DLD1 (cell line): ENCODE results near the gene ELL2.
"Not testable (repeated sequence)": the region's sequence is repeated elsewhere in the genome, so short reads cannot be mapped to it uniquely, and the experiment has no call there.

Experiments used
- in situ Hi-C: cut with HindIII; loops from 2 replicates; pipeline ENCODE4 v1.10.0; 2017; ENCODE audit warnings: low sequenced_read_pairs

The ELL2 gene

DNA sequence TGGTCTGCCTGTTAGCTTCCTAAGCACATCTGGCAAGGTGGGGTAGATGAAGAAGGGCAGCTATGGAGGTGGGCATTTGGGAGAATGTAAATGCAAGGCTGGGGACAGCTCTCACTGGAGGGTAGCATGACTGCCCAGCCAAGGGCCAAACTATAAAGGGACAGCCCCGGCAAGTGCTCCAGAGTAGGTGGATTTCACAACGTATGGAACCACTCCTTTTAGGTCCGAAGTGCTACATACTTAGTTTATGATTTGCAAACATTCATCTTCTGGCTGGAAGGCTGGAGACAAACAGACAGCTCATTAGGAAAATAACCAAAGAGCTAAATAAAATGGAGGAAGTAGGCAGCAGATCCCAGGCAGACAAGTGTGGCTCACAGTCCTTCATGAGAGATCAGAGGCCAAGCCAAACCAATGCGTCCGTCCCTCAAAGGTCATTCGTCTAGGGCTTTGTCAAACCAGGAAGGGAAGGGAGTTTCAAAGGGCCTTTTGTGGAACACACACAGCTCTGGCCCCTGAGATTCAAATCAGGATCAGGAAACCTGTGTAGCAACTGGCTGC, 96.6 kb downstream of the ELL2 start:
- in situ Hi-C loops, result loop anchor here (10.0 kb wide), 1 partner anchor 460 kb away; no protein-coding TSS in a partner anchor

DNA sequence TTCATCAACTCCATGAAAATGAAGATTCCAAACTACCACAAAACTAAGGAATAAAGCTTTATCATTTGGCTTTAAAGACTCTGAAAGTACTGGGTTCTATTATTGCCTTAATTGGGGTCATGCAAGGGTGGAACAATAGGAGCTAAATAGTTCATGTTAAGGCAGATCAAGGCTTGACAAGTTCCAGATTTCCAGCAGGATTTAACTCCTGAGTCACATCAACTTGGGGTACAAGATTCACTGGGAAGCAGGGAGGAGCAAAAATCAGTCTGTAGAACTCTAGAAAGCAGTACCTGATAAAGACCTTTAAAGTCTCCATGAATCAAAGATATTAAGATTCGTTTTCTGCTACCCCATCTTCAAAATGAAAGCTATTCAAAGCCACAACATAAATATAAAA, 97.2 kb downstream of the ELL2 start:
- in situ Hi-C loops, result loop anchor here (10.0 kb wide), 1 partner anchor 460 kb away; no protein-coding TSS in a partner anchor

DNA sequence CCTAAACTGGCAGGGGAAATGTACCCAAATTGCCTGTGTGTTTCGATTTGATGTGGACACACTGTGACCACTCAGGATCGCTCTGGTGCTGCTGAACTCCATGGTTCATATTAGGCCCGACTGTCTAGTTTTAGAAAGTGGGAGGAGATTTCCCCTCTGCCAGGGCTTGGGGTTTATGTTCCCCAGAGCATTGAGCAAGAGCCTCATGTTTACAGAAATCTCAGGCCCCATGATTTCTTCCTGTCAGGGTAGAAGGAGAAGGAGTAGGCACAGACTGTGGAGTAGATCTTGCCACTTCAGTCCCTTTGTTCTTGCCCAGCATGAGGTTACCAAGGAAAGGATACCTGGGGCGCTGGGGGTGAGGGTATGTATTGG, 98.3 kb downstream of the ELL2 start:
- in situ Hi-C loops, result loop anchor here (10.0 kb wide), 1 partner anchor 461 kb away; no protein-coding TSS in a partner anchor

DNA sequence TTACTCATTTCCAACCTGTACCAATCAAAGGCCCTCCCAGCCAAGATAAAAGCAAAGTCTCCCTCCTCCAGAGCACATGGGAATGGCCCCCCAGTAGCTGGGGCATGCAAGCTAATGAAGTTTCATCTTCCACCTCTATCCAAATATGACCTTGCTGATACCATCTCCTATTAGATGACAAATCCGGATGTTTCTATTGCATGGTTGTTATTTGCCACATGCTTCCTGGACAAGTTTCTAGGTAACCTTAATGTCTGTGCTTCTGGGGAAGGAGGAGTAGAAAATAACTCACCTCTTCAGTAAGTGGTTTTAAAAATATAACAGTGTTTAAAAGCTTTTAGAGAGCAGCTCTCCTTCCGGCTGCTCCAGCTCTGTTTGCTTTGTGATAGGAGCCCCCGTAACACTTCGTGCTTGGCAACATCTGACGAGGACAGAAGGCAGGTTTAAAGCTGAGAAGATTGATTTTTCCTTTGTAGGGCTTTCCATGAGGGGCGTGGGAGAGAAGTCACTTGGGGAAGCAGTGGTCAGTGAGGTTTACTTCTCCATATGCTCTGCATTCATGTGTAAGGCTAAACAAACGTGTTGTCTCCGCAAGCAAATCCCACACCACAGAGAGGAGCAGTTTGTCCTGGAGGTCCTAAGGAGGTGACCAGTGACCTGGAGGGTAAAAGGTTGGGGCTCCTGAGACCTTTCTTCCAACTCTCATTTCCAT, 98.8 kb downstream of the ELL2 start:
- in situ Hi-C loops, result loop anchor here (10.0 kb wide), 1 partner anchor 462 kb away; no protein-coding TSS in a partner anchor

DNA sequence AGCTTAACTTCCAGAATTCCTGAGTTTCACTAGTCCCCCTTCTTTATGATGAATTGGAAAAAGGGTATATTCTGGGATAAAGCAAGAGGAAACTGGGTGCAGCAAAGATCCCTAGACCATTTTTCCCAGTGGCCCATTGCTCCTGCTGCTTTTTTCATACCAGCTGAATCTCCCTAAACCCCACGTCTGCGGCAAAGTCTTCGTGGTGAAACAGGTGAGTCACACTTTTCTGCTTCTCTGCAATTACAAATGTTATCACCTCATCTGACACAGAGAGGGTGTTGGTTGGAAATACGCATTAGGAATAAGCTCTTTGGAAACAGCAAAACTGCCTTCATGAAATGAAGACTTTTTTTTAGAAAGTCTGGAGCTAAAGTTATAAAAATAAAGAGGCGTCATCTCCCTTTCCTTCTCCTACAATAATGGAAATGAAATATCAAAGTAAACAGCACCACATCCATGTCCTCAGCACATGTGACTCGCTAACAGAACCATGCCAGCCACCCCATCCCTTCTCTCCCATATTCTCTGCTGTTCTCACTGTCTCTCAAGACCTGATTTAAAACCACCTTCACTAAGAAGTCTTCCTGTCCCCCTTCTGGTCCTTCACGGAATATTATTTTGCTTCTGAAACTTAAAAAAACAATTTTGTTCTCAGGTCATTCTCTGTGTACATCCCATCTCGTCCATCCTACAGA, 99.6 kb downstream of the ELL2 start:
- in situ Hi-C loops, result loop anchor here (10.0 kb wide), 1 partner anchor 463 kb away; no protein-coding TSS in a partner anchor

DNA sequence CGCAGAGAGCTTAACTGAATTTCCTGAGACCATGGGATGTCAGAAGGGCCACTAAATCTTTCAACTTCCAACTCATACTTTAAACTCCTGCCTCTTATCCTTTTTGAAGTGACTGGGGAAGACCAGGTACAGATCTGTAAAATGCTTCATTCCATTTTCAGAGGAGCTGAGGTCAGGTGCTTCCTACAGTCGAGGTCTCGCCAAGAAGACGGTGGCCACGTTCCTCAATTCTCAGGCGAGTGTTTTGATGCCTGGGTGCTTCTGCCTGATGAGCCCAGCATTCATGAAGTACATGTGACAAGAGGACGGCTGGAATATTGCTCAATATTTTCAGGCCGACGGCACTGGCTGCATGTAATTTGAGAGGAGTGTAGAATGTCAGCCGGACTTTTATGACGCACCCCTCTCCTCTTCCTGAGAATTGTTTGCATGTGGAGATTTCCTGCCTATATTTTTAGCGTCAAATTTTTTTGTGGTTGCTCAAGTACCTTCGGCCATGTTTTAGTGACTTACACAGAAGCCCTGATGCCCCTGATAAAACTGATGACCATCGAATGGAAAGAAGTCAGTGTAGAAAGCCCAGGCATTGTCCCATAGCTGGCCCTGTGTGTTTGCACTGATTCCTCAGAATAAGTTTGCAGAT, 100.3 kb downstream of the ELL2 start:
- in situ Hi-C loops, result loop anchor here (10.0 kb wide), 1 partner anchor 463 kb away; no protein-coding TSS in a partner anchor

DNA sequence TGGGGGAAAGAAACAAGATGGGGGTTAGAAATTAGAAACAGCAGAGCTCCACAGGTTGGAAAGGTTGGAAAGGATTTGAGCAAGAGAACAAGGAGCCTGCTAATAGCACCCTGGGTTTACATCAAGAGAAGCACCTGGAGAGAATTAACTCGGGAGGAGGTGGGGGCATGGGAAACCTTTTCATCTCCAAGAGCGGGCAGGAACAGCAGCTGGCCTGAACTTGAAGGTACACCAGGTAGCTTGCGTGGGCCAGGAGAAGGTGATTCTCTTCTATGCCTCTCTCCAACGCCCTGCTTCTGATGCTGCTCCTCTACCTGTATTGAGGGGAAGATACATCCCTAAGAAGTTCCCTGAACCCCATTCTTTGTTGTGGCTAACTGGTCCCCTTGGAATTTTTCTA, 102.0 kb downstream of the ELL2 start:
- in situ Hi-C loops, result loop anchor here (10.0 kb wide), 1 partner anchor 465 kb away; no protein-coding TSS in a partner anchor

DNA sequence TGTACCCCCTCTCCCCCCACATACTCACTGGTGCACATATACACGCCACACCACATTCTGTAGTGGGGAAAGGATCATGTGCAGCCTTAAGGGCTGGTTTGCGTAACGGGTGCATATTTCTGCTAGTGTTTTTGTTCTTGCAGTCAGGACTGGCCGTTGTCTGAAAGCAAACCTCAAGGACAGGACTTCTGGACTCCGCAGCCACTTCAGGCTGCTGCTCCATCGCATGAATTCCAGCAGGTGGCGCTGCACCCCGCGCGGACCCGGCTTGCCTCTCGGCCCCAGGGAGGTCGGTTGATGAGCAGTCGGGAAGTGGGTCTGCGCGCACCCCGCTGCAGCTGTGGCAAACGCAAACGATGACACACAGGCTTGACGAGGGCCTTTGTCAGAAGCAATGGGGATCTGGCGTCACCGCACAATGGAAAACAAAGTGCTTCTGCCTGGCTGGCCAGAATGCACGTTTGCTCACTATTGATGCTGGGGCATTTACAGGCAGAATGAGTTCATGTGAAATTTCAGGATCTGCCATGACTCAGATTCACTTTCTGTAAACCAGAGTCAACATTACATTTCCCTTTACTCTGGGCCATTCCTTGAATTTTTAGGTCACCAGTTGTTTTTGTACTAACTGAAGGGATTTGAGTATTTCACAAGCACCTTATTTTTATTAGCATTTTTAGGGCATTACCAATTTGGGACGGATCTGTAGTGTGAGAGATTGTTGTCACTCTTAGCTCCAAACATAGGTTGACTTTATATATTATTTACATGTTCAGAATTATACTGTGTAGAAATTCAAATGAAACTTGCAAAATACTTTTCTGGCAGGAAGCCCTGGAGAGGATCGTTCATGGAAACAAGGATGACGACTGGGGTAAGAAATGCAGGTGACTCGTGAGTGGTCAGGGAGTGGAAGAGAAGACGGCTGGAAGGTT, 102.7 kb downstream of the ELL2 start:
- in situ Hi-C loops, result no loop called here

DNA sequence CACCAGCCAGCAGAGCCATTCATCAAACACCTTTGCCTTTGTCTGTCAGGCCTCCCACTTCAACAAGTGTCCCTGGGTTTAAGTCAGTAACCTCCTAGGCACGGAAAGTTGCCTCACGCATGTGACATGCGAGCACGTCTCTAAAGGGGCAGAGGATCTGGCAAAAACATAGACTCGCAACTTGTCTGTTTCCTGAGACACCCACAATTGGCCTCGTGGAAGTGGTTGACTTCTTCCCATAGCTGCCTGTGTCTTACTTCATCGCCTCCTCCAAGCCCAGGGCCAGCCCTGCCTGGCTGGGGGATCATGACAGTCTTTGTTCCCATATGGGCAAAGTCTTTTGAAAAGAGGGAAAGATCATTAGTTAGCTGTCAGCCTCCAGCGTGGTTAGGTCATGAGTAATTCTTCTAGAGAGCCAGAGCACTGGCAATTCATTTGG, 103.6 kb downstream of the ELL2 start:
- in situ Hi-C loops, result no loop called here

DNA sequence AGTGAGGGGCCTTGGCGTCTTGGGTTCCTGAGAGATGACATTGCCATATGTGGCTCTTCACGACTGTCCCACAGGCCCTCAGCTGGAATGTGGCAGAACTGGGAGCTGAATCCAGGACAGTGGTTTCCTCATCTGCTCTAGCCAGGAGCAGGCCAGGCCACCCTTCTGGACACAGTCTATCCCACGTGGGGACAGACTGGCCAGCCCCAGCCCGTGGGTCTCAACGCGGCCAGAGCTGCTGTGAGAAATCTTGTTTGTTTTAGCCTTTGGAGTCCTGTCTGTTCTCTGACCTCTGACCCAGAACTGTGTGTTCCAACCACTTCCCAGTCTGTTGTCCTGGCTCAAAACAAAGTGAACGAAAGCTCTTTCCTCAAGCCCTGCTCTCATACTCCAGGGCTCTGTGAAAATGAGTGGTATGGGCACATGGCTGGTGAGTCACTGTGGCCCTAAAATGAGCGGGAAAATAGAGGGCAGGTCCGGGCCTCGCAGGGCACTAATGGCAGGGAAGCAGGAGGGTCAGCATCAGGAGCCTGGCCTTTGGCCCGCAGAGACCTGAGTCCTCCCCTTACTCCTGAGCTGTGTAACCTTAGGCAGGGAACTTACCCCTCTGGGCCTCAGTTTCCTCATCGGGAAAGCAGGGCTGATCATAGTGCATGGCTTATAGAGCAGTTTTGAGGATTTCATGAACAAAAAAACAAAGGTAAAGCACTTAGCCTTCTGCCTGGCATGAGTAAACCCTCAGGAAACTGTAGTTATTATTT, 104.3 kb downstream of the ELL2 start:
- in situ Hi-C loops, result no loop called here

DNA sequence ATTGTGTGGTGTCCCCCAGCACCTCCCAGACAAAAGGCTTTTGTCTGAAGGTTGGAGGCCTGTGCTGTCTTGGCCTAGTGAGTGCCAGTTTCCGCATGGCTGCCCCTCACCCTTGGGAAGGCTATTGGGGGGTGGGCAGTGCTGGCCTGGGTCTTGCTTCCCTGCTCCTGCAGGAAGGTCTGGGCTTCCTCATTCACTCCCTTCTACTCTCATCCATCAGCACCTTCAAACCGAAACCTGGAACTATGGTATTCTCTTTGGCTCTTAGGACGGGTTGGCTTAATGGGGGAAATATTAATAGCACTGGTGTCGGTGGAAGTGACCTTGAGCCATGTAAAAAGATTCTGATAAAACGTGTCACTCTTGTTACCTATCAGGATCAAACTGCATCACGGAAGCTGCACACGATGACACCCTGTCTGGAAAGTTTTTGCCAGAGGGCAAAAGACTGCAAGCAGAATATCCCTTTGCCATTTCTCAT, 105.1 kb downstream of the ELL2 start:
- in situ Hi-C loops, result no loop called here

DNA sequence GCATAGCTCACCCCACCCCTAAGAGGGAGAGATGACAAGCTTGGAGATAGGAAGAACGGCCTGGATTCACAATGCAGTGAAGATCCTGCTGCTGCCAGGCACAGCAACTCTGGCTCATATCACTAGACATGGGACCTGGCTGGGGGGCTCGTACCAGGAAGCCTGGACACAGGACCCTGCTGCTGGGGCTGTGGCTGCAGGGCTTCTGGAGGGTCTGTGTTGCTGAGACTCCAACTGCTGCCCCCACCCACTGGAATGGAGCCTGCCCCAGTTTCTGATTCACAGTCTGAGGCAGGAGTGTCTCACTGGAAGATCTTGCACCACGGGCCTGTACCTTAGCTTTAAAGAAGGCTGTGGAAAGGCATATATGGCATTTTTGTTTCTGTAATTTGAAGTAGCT, 108.2 kb downstream of the ELL2 start:
- in situ Hi-C loops, result no loop called here

DNA sequence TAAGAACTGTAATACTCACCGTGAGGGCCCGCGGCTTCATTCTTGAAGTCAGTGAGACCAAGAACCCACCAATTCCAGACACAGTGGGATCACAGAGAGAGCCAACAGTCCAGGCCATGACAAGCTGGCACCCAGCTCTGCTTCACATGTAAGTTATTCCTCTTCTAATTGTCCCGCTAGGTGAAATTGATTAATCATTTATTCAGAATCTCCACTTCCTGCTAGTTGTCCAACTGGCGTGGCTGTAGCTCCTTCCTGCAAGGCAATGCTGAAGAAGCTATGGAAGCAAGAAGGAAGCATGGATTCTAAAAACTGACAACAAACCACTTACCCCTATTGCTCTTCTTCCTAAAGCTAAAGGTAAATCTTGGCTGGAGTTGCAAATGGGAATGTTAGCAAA, 109.1 kb downstream of the ELL2 start:
- in situ Hi-C loops, result no loop called here

DNA sequence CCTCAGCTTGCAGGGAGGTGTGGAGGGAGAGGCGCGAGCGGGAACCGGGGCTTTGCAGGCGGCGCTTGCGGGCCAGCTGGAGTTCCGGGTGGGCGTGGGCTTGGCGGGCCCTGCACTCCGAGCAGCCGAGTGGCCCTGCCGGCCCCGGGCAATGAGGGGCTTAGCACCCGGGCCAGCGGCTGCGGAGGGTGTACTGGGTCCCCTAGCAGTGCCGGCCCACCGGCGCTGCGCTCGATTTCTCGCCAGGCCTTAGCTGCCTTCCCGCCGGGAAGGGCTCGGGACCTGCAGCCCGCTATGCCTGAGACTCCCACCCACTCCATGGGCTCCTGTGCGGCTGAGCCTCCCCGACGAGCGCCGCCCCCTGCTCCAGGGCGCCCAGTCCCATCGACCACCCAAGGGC, 110.5 kb downstream of the ELL2 start:
- in situ Hi-C loops, result not testable (repeated sequence)

DNA sequence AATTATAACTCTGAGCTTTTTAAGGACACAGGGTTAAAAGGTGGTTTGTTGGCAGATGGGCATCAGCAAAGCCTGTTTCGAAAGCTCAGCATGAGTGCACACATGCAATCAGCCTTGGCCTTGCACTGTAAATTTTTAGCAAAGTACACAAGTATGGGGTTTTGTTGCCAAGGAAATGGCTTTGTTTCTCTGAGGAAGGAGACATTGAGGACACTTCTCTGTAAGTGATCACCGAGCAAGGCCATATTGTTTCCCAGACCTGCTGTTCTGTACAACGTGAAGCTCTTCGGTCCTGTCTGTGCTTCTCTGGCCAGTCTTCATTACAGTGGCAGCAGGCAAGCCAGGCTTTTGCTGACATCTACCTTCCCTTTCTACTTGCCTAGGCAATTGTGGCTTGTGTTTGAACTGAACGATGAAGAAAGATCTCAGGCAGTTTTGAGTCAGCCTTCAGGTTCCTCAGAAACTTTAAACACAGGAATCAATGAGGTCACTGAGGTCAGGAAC, 111.2 kb downstream of the ELL2 start:
- in situ Hi-C loops, result no loop called here

DNA sequence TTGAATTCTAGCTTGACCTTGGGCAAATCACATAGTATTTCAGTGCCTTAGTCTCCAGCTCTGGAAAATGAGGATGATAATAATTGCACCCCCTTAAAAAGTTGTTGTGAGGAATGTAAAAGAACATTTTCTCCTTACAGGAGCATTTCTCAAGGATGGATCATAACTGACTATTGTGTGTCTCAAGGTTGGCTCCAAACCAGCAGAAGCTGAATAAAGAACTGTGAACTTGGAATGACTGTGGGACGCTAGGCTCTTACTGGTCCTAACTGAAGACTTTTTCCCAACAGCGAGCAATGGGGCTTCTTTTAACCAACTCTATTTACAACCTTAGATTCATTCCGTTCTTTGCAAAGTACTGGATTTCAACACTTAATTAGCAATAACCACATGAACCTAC, 113.0 kb downstream of the ELL2 start:
- in situ Hi-C loops, result no loop called here

DNA sequence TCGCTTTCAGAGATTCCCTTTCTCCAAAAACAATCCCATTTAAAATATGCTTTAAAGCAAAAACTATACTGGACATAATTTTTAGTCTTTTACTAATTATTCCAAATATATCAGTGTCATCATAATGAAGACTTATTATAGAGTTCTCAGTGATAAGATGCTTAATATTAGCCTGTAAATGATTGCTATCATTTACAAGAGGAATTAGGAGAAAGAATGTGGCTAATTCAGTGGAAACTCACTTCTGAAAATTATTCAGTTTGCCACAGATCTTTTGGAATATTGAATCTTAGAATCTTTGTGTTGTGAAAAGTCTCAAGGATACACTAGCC, 114.4 kb downstream of the ELL2 start:
- in situ Hi-C loops, result no loop called here

DNA sequence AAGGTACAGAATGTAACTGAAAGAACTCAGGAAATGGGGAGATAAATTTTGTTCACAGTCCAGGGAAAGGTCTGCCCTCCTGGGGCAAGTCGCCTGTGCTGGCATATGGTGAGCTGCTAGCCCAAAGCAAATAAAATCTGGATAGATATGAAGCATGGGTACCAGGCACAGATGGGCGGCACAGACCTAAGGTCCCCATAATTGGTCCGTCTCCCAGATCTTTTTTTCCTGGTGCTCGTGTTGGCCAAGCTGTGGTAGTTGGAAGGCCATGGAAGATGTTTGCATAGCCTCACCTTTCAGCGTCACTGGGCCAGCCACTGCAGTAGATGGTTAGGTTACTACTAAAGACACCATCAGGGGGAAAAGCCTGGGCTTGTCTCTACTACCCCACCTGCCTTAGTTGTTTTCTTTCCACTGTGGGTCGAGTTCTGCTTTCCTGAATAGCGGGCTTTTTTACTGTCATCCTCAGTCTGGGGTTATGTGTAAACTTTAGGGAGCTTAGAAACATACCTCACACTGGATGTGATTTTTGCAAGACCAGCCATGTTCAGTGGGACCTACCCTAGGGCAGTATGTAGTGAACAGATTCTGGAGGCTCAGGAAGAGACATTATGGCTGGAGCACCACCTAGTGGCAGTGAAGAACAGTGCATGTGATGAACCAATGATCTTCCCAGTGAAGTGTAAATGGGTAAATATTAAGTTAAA, 114.9 kb downstream of the ELL2 start:
- in situ Hi-C loops, result no loop called here

DNA sequence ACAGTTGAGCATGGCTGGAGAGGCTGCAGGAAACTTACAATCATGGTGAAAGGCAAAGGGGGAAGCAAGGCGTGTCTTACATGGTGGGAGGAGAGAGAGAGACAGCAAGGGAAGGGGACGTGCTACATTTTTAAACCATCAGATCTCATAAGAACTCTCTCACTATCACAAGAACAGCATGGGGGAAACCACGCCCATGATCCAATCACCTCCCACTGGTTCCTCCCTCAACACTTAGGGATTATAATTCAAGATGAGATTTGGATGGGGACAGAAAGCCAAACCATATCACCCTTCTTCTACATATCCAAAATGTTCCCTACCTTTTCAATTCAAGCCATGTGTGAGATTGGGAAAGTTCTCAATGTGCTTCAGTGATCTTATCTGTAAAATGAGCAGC, 116.3 kb downstream of the ELL2 start:
- in situ Hi-C loops, result no loop called here
